Common myeloid progenitor, CD34-positive (primary cell): Measurements from ENCODE around the gene C11orf68.

Experiments
- CTCF ChIA-PET: fragments of 350-600 bp; sonication (Branson Sonifier 250); formaldehyde crosslinking; loops from one replicate; lab custom pipeline; 2021; ENCODE audit warnings: antibody characterized with exemption; lab: Charles Lee
- POLR2A ChIA-PET: fragments of 350-600 bp; sonication (Branson Sonifier 250); formaldehyde crosslinking; loops from one replicate; lab custom pipeline; 2021; ENCODE audit warnings: antibody characterized with exemption; lab: Charles Lee
- DNase-seq, 3 donors: peaks; one replicate each; pipeline versions ENCODE4 v3.0.0 to v3.0.0-alpha.2; 2013
- H3K27ac ChIP-seq, 2 experiments: 1 replicate in 1 of 2; 2 replicates in 1 of 2; pipeline ENCODE4 v1.7.0; 2013; ENCODE audit warnings: inconsistent platforms in 2 of 2, low read length in 2 of 2, mild to moderate bottlenecking in 2 of 2, low read depth in 1 of 2, moderate library complexity in 1 of 2; ENCODE audit not compliant: severe bottlenecking in 2 of 2, insufficient read depth in 1 of 2, poor library complexity in 1 of 2
- H3K27me3 ChIP-seq, 5 experiments: replicated peaks in 2 of 5; 1 replicate in 3 of 5; 2 replicates in 2 of 5; pipeline versions ENCODE4 v1.6.1 to v1.7.0; 2013; ENCODE audit warnings: low read length in 4 of 5, mild to moderate bottlenecking in 2 of 5, moderate library complexity in 2 of 5, inconsistent platforms in 1 of 5; ENCODE audit not compliant: insufficient read depth in 5 of 5, control insufficient read depth in 4 of 5
- H3K36me3 ChIP-seq, 4 experiments: 1 replicate in 2 of 4; 2 replicates in 2 of 4; pipeline versions ENCODE4 v1.6.1 to v1.7.0; 2013; ENCODE audit warnings: low read length in 3 of 4, control low read depth in 1 of 4, mild to moderate bottlenecking in 1 of 4; ENCODE audit not compliant: control insufficient read depth in 4 of 4, insufficient read depth in 4 of 4
- H3K4me1 ChIP-seq, 4 experiments: 1 replicate in 3 of 4; 2 replicates in 1 of 4; pipeline versions ENCODE4 v1.6.1 to v1.7.1; 2013; ENCODE audit warnings: low read length in 3 of 4, mild to moderate bottlenecking in 3 of 4, control low read depth in 1 of 4, inconsistent platforms in 1 of 4, moderate library complexity in 1 of 4; ENCODE audit not compliant: control insufficient read depth in 4 of 4, insufficient read depth in 4 of 4; ENCODE audit errors: control extremely low read depth in 1 of 4
- H3K4me3 ChIP-seq, 7 experiments: 1 replicate in 4 of 7; 2 replicates in 3 of 7; pipeline versions ENCODE4 v1.5.1 to v1.7.0; 2013; ENCODE audit warnings: mild to moderate bottlenecking in 7 of 7, low read length in 6 of 7, moderate library complexity in 6 of 7, inconsistent platforms in 2 of 7, low read depth in 2 of 7, control low read depth in 1 of 7; ENCODE audit not compliant: insufficient read depth in 4 of 7, control insufficient read depth in 1 of 7; ENCODE audit errors: extremely low read depth in 1 of 7
- H3K9me3 ChIP-seq, 5 experiments: 1 replicate in 4 of 5; 2 replicates in 1 of 5; pipeline versions ENCODE4 v1.6.1 to v1.7.1; 2013; ENCODE audit warnings: low read length in 4 of 5, mild to moderate bottlenecking in 2 of 5, inconsistent platforms in 1 of 5, low read depth in 1 of 5, moderate library complexity in 1 of 5; ENCODE audit not compliant: control insufficient read depth in 4 of 5, insufficient read depth in 2 of 5; ENCODE audit errors: control extremely low read depth in 1 of 5
- WGBS: methylation state at CpG from one replicate; pipeline ENCODE4 v1.1.5; 2013; ENCODE audit not compliant: insufficient coverage; 5-methylcytosine and 5-hydroxymethylcytosine counted together

The C11orf68 gene

GRCh38 chr11:65888163-65888814 lies 30.6 kb downstream of the C11orf68 start, which contains the start of gene FIBP:
FIBP (minus strand) TSS chr11:65888471; CDS start chr11:65888418, 53 bp downstream.
- POLR2A ChIA-PET: interaction anchor here (0.6 to 5.4 kb wide), 7 partner anchors 12 to 1692 kb away, joined by 3 to 33 read pairs (median 3); partner anchors contain the start of genes CFL1, FOSL1, KAT5 and MUS81
- Histone ChIP-seq H3K36me3 (peaks cover 5 to 45% (median 38%) of the 10 kb centered on the region in 4 experiments), H3K27ac (peak within 1 kb of the TSS; percentile 40 to 87), H3K4me3 (peak within 1 kb of the TSS; percentile 55 to 97 (median 88)), H3K9me3 (no peaks in the 10 kb centered on the region), H3K4me1 (peaks cover 8 to 66% (median 60%) of the 10 kb centered on the region in 4 experiments), H3K27me3 (no peaks in the 10 kb centered on the region)
- peak; percentile 96 to 98 (median 97) for DNase-seq
- 0% methylated on average over 38 of the region's 57 CpGs for WGBS
- CTCF ChIA-PET: interaction anchor here (0.9 to 11.9 kb wide), 21 partner anchors 8 to 247 kb away, joined by 3 to 168 read pairs (median 7); partner anchors contain the start of genes AP5B1, C11orf68, CFL1 and CTSW

GRCh38 chr11:65887723-65888162 lies 31.1 kb downstream of the C11orf68 start:
- CTCF ChIA-PET: interaction anchor here (0.9 to 11.9 kb wide), 17 partner anchors 8 to 181 kb away, joined by 3 to 168 read pairs (median 19); partner anchors contain the start of genes AP5B1, C11orf68, CFL1 and CTSW

GRCh38 chr11:65886826-65887722 lies 31.8 kb downstream of the C11orf68 start:
- no peaks in the 10 kb centered on the region for H3K9me3 ChIP-seq
- 89% methylated on average over 9 of the region's 14 CpGs for WGBS
- H3K4me1 ChIP-seq: peaks cover 8 to 54% (median 48%) of the 10 kb centered on the region in 4 experiments
- ChIA-PET POLR2A (interaction anchor here (1.9 to 5.4 kb wide), 2 partner anchors 28 to 30 kb away, joined by 5 to 33 read pairs; partner anchors contain the start of genes CFL1 and MUS81), CTCF (interaction anchor here (0.6 to 11.9 kb wide), 15 partner anchors 7 to 260 kb away, joined by 3 to 168 read pairs (median 20); partner anchors contain the start of genes AP5B1, CFL1, CTSW and EFEMP2)
- no peaks in the 10 kb centered on the region for H3K27me3 ChIP-seq
- H3K4me3 ChIP-seq: peak overlapping the region in 6 of 7 experiments; percentile 78 to 97 (median 88)
- H3K36me3 ChIP-seq: peaks cover 5 to 50% (median 43%) of the 10 kb centered on the region in 4 experiments
- peak overlapping the region in 1 of 2 experiments; percentile 87 for H3K27ac ChIP-seq
- DNase-seq: no peak

More at GRCh38 chr11:65887723-65888162, 31.1 kb downstream of the C11orf68 start:
- H3K9me3 ChIP-seq: no peaks in the 10 kb centered on the region
- H3K27me3 ChIP-seq: no peaks in the 10 kb centered on the region
- WGBS: 11% methylated on average over 11 of the region's 23 CpGs
- H3K36me3 ChIP-seq: peaks cover 5 to 47% (median 41%) of the 10 kb centered on the region in 4 experiments
- DNase-seq: no peak
- POLR2A ChIA-PET: interaction anchor here (1.1 to 5.4 kb wide), 3 partner anchors 28 to 272 kb away, joined by 3 to 33 read pairs (median 5); partner anchors contain the start of genes CFL1, MUS81 and PCNX3
- peak overlapping the region in 1 of 2 experiments; percentile 87 for H3K27ac ChIP-seq
- H3K4me3 ChIP-seq: peak overlapping the region; percentile 55 to 97 (median 88)
- H3K4me1 ChIP-seq: peaks cover 8 to 61% (median 55%) of the 10 kb centered on the region in 4 experiments

- ChIA-PET CTCF (interaction anchor here (1.0 to 11.9 kb wide), 27 partner anchors 8 to 259 kb away, joined by 3 to 168 read pairs (median 8); partner anchors contain the start of genes CFL1, EFEMP2, FOSL1 and KAT5), POLR2A (interaction anchor here (0.6 to 2.0 kb wide), 3 partner anchors 14 to 232 kb away, joined by 3 to 7 read pairs (median 4); partner anchors contain the start of gene FOSL1)
- Histone ChIP-seq H3K27me3 (no peaks in the 10 kb centered on the region), H3K4me3 (no peak overlapping the region), H3K9me3 (no peaks in the 10 kb centered on the region), H3K4me1 (peaks cover 7 to 52% (median 43%) of the 10 kb centered on the region in 4 experiments), H3K27ac (no peak overlapping the region), H3K36me3 (peaks cover 7 to 58% (median 44%) of the 10 kb centered on the region in 4 experiments)
- WGBS: 97% methylated on average over 9 of the region's 12 CpGs
- DNase-seq: no peak
These were observed 32.9 kb downstream of the C11orf68 start for GRCh38 chr11:65885808-65886536.

GRCh38 chr11:65885231-65885630 lies 33.6 kb downstream of the C11orf68 start:
- Histone ChIP-seq H3K27ac (no peak overlapping the region), H3K27me3 (no peaks in the 10 kb centered on the region), H3K9me3 (no peaks in the 10 kb centered on the region), H3K36me3 (peaks cover 7 to 58% (median 44%) of the 10 kb centered on the region in 4 experiments), H3K4me3 (no peak overlapping the region), H3K4me1 (peaks cover 7 to 56% (median 42%) of the 10 kb centered on the region in 4 experiments)
- 97% methylated on average over 7 of the region's 7 CpGs for WGBS
- ChIA-PET POLR2A (interaction anchor here (0.9 to 2.0 kb wide), 4 partner anchors 9 to 117 kb away, joined by 3 to 11 read pairs (median 4); partner anchors contain the start of genes BANF1, CFL1 and FOSL1), CTCF (interaction anchor here (0.6 to 11.9 kb wide), 37 partner anchors 9 to 789 kb away, joined by 3 to 168 read pairs (median 5); partner anchors contain the start of genes CFL1, EFEMP2, FOSL1 and KAT5)
- no peak for DNase-seq
